ENCODE results near the gene GRIP1. TPM values are rescaled to one million over a fixed set of nuclear protein-coding genes. Genes with fewer than 3 reads are reported as not detected.

GRIP1 gene
- total and polyA plus RNA-seq, 10 of the 15 experiments (the other 5 are each of a cell fraction or from before 2014, with no cell fraction given): 0.05 to 0.85 (median 0.50) TPM; not detected in 7

- WGBS (ENCODE audit: insufficient coverage, insufficient replicate concordance, low lambda C conversion rate, missing lambda C conversion rate): 25% methylated on average over 4 of the region's 4 CpGs
- no TSS peak for BruUV-seq (replicated peaks)
- in situ Hi-C loops (cut with MboI): no loop called here
- CTCF ChIA-PET: interaction anchor here (0.8 to 3.6 kb wide), 13 partner anchors 10 to 1379 kb away, joined by 3 to 42 read pairs (median 4); no protein-coding TSS in a partner anchor
- intact Hi-C loops (cut with micrococcal nuclease; ENCODE audit: unreplicated experiment): loop anchor here (5.0 to 10.0 kb wide), 3 partner anchors 288 to 1388 kb away; no protein-coding TSS in a partner anchor
- Histone ChIP-seq H3K9ac (ENCODE audit: control insufficient read depth, insufficient read depth, low read length) (no peak overlapping the region), H2AFZ (ENCODE audit: control insufficient read depth, low read depth, low read length) (no peak overlapping the region), H3K36me3 (ENCODE audit: control insufficient read depth in 2 of 2, insufficient read depth in 2 of 2, low read length in 1 of 2) (no peaks in the 10 kb centered on the region), H3K27ac (ENCODE audit: control insufficient read depth, insufficient read depth) (no peak overlapping the region), H3K4me1 (ENCODE audit: control insufficient read depth, insufficient read depth, low read length) (peaks cover 5% of the 10 kb centered on the region; the same call in 1 of the 2 replicates), H3K27me3 (replicated peaks in 1 of 2; ENCODE audit: control insufficient read depth in 2 of 2, insufficient read depth in 2 of 2, low read length in 1 of 2) (no peaks in the 10 kb centered on the region), H4K20me1 (ENCODE audit: control insufficient read depth, insufficient read depth) (no peaks in the 10 kb centered on the region), H3K9me3 (replicated peaks; ENCODE audit: control insufficient read depth, insufficient read depth, low read length) (no peaks in the 10 kb centered on the region), H3K4me3 (no peak overlapping the region), H3K4me2 (ENCODE audit: control insufficient read depth, insufficient read depth) (no peak overlapping the region), H3K79me2 (ENCODE audit: control insufficient read depth, insufficient read depth, low read length) (no peaks in the 10 kb centered on the region)
- POLR2A ChIA-PET: interaction anchor here (1.6 kb wide), 1 partner anchor 9 kb away, joined by 3 read pairs; no protein-coding TSS in a partner anchor
- DNase-seq (ENCODE audit: low read depth, low spot score) (no peak), FAIRE-seq (no peak), ATAC-seq (no peak)
- TF ChIP-seq SKIL (IDR thresholded peaks at IDR 0.05; ENCODE audit: low read depth, poor library complexity, severe bottlenecking) (no peak), ATF7 (IDR thresholded peaks at IDR 0.05; ENCODE audit: low read depth) (no peak), ZSCAN29 (IDR thresholded peaks at IDR 0.05) (no peak), USF1 (IDR thresholded peaks at IDR 0.05; ENCODE audit: borderline replicate concordance, extremely low read length, insufficient read depth, low read depth, low read length) (peak; percentile 24)
- SMC1A ChIA-PET (ENCODE audit: uncharacterized antibody, unreplicated experiment): interaction anchor here (0.5 to 3.7 kb wide), 12 partner anchors 10 to 548 kb away, joined by 3 to 14 read pairs (median 3); no protein-coding TSS in a partner anchor
- RAD21 ChIA-PET (ENCODE audit: unreplicated experiment): interaction anchor here (0.8 to 1.1 kb wide), 5 partner anchors 144 to 459 kb away, joined by 3 read pairs; no protein-coding TSS in a partner anchor
Observed at GRCh38 chr12:66692986-66693385, 14.1 kb upstream of the GRIP1 start.

Measured in GM12878 (cell line).